GM12878 (cell line): ENCODE results near the gene SEC16A. TPM values are rescaled to one million over a fixed set of nuclear protein-coding genes. Genes with fewer than 3 reads are reported as not detected.

Experiments used
- ATAC-seq: fragments of 200-7000 bp; cut with Tn5 transposase; 3 replicates; pipeline ENCODE4 v1.9.1; 2020; ENCODE audit warnings: mild to moderate bottlenecking, moderate library complexity
- BruUV-seq: library from RNA; stranded (reverse); fragments of 400-500 nt; replicated peaks from 2 replicates; lab custom pipeline; 2021; lab: Mats Ljungman, UMichigan
- CTCF ChIA-PET: fragments of 300-600 bp; sonication (Branson Sonifier 250); formaldehyde crosslinking; extraction: SDS; loops from one replicate; lab custom pipeline; 2021; ENCODE audit warnings: inconsistent platforms; lab: Yijun Ruan, JAX
- POLR2A ChIA-PET: fragments of 350-600 bp; formaldehyde crosslinking; extraction: SDS; loops from one replicate; lab custom pipeline; 2021; ENCODE audit warnings: inconsistent platforms; lab: Charles Lee
- RAD21 ChIA-PET: fragments of 300-600 bp; sonication (Branson Sonifier 250); formaldehyde crosslinking; loops from one replicate; lab custom pipeline; 2023; ENCODE audit warnings: antibody characterized with exemption; ENCODE audit not compliant: unreplicated experiment; lab: Charles Lee
- SMC1A ChIA-PET: fragments of 300-600 bp; sonication (Branson Sonifier 250); formaldehyde crosslinking; loops from one replicate; lab custom pipeline; 2023; ENCODE audit not compliant: unreplicated experiment, uncharacterized antibody; lab: Charles Lee
- DNase-seq: peaks from one replicate; pipeline ENCODE4 v3.0.0-alpha.2; 2011; ENCODE audit warnings: low read depth, low spot score
- FAIRE-seq: peaks from 3 replicates; lab custom pipeline; 2011; peaks lifted over from hg19 to GRCh38; lab: Jason Lieb, UNC
- H2AFZ ChIP-seq: 2 replicates; pipeline ENCODE4 v1.6.0; 2011; ENCODE audit warnings: low read depth, low read length, control low read depth; ENCODE audit not compliant: control insufficient read depth
- H3K27ac ChIP-seq: 2 replicates; pipeline ENCODE4 v1.5.1; 2011; ENCODE audit warnings: control low read depth; ENCODE audit not compliant: control insufficient read depth, insufficient read depth
- H3K27me3 ChIP-seq, 2 experiments: replicated peaks in 1 of 2; 2 replicates each; pipeline versions ENCODE4 v1.6.0 to v1.6.1; 2011; ENCODE audit warnings: low read length in 1 of 2; ENCODE audit not compliant: control insufficient read depth in 2 of 2, insufficient read depth in 2 of 2
- H3K36me3 ChIP-seq, 2 experiments: 2 replicates each; pipeline ENCODE4 v1.5.1; 2011; ENCODE audit warnings: low read length in 1 of 2; ENCODE audit not compliant: control insufficient read depth in 2 of 2, insufficient read depth in 2 of 2
- H3K4me1 ChIP-seq: 2 replicates; pipeline ENCODE4 v1.6.1; 2011; ENCODE audit warnings: mild to moderate bottlenecking, low read length, moderate library complexity, mixed read lengths; ENCODE audit not compliant: control insufficient read depth, insufficient read depth
- H3K4me2 ChIP-seq: 2 replicates; pipeline ENCODE4 v1.6.0; 2011; ENCODE audit warnings: control low read depth; ENCODE audit not compliant: control insufficient read depth, insufficient read depth
- H3K4me3 ChIP-seq: fragments of 200-600 bp; sonication (generic); 2 replicates; pipeline ENCODE4 v1.5.1; 2016
- H3K79me2 ChIP-seq: 2 replicates; pipeline ENCODE4 v1.6.0; 2011; ENCODE audit warnings: low read length; ENCODE audit not compliant: control insufficient read depth, insufficient read depth
- H3K9ac ChIP-seq: 2 replicates; pipeline ENCODE4 v1.8.0; 2011; ENCODE audit warnings: low read length, control low read depth, mixed read lengths; ENCODE audit not compliant: control insufficient read depth, insufficient read depth
- H3K9me3 ChIP-seq: replicated peaks from 3 replicates; pipeline ENCODE4 v1.5.1; 2011; ENCODE audit warnings: mild to moderate bottlenecking, low read length; ENCODE audit not compliant: control insufficient read depth, insufficient read depth
- H4K20me1 ChIP-seq: 2 replicates; pipeline ENCODE4 v1.6.0; 2011; ENCODE audit not compliant: control insufficient read depth, insufficient read depth
- ATF7 ChIP-seq: fragments of 450-650 bp; IDR thresholded peaks from 2 replicates; pipeline ENCODE4 v1.6.1; 2016; ENCODE audit warnings: low read depth, mild to moderate bottlenecking
- BCL11A ChIP-seq: IDR thresholded peaks from 2 replicates; pipeline ENCODE4 v1.6.1; 2011; ENCODE audit warnings: low read depth, low read length
- BHLHE40 ChIP-seq, 2 experiments: fragments of 450-650 bp in 1 of 2; IDR thresholded peaks; 2 replicates each; pipeline ENCODE4 v1.6.1; 2011 to 2017; ENCODE audit warnings: low read depth in 2 of 2, borderline replicate concordance in 1 of 2, improper control_type of control experiment in 1 of 2, low read length in 1 of 2, mild to moderate bottlenecking in 1 of 2
- EZH2 ChIP-seq: IDR thresholded peaks from 2 replicates; pipeline ENCODE4 v1.6.1; 2012; ENCODE audit warnings: low read depth, mild to moderate bottlenecking, control low read depth, inconsistent platforms, low read length, borderline replicate concordance; ENCODE audit not compliant: control insufficient read depth
- MEF2B ChIP-seq: fragments of 450-650 bp; IDR thresholded peaks from 2 replicates; pipeline ENCODE4 v1.6.1; 2018; ENCODE audit warnings: mild to moderate bottlenecking, moderate library complexity; ENCODE audit not compliant: partially characterized antibody, poor library complexity, severe bottlenecking
- NFYB ChIP-seq: IDR thresholded peaks from 2 replicates; pipeline ENCODE4 v1.6.1; 2011; ENCODE audit warnings: low read depth, mild to moderate bottlenecking, low read length, improper control_type of control experiment, moderate library complexity; ENCODE audit not compliant: insufficient read depth
- RAD51 ChIP-seq: fragments of 450-650 bp; IDR thresholded peaks from 2 replicates; pipeline ENCODE4 v1.6.1; 2016; ENCODE audit warnings: moderate library complexity, mild to moderate bottlenecking, inconsistent platforms
- RBBP5 ChIP-seq: fragments of 200-600 bp; sonication (generic); conservative IDR thresholded peaks from 2 replicates; pipeline ENCODE4 v1.6.1; 2016
- SIX5 ChIP-seq: IDR thresholded peaks from 2 replicates; pipeline ENCODE4 v1.6.1; 2011; ENCODE audit warnings: mild to moderate bottlenecking, low read depth, low read length, moderate library complexity; ENCODE audit not compliant: severe bottlenecking
- STAT3 ChIP-seq: IDR thresholded peaks from 2 replicates; pipeline ENCODE4 v1.6.1; 2011; ENCODE audit warnings: low read depth, low read length, improper control_type of control experiment
- TCF12 ChIP-seq: IDR thresholded peaks from 2 replicates; pipeline ENCODE4 v1.6.1; 2011; ENCODE audit warnings: low read depth, mild to moderate bottlenecking, low read length
- WGBS: methylation state at CpG from one replicate; pipeline ENCODE4 v1.1.6; 2016; ENCODE audit warnings: low lambda C conversion rate; ENCODE audit not compliant: insufficient replicate concordance, insufficient coverage; ENCODE audit errors: missing lambda C conversion rate; 5-methylcytosine and 5-hydroxymethylcytosine counted together
- in situ Hi-C: fragments of 300-500 bp; cut with MboI; formaldehyde crosslinking; loops from 9 replicates; pipeline ENCODE4 v1.14.3; 2018; ENCODE audit warnings: mixed read lengths
- intact Hi-C: fragments of 100-400 bp; cut with micrococcal nuclease; formaldehyde crosslinking; loops from one replicate; pipeline ENCODE4 v1.14.2; 2022; ENCODE audit not compliant: unreplicated experiment
- polyA plus RNA-seq, 11 experiments: library from polyadenylated mRNA; depleted of rRNA in 4 of 11; unstranded in 6 of 11; stranded (reverse) in 5 of 11; fragments of >200 nt; fragmentation: Nextera tagmentation in 4 of 11; fragmentation: Illumina TruSeq in 1 of 11; extraction: Ambion mirVana in 4 of 11; extraction: Trizol in 1 of 11; gene quantifications; 1 replicate in 1 of 11; 2 replicates in 10 of 11; pipeline versions ENCODE4 v1.2.1 to v1.2.3, GENCODE V29; 2011 to 2016; ENCODE audit warnings: inconsistent platforms in 2 of 11, missing spikeins in 2 of 11, low read depth in 1 of 11
- total RNA-seq, 4 experiments: library from RNA; depleted of rRNA in 3 of 4; stranded (reverse); fragments of >200 nt in 3 of 4; fragmentation: Illumina TruSeq in 1 of 4; extraction: Trizol in 1 of 4; gene quantifications; 2 replicates each; pipeline versions ENCODE4 v1.2.1 to v1.2.3, GENCODE V29; 2013 to 2021
- TF ChIP-seq, protein P1 (sequence below): fragments of 450-650 bp; IDR thresholded peaks from 2 replicates; pipeline ENCODE4 v1.6.1; 2017; ENCODE audit warnings: mild to moderate bottlenecking, moderate library complexity

SEC16A gene
- total and polyA plus RNA-seq, 10 of the 15 experiments (the other 5 are each of a cell fraction or from before 2014, with no cell fraction given), result 9.9 to 59.1 (median 21.7) TPM

DNA sequence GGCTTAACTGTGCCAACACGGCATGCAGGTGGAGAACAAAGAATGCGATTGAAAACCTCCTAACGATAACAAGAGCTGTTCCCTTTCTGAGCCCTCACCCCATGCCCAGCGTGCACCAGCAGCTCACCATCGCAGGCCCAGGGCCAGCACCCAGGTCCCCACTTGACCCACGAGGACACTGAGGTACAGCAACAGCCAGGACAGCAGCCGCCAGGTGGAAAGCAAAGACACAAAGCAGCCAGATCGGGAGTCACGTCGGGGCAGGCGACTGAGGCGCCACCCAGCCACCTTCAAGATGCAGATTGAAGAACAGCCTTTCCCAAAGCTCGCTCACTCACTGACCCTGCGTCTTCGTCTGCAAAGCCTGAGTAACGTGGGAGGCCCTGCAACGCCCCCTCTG lies 6.9 kb upstream of the SEC16A start:
- Histone ChIP-seq H3K9ac (no peak overlapping the region), H3K27me3 (no peaks in the 10 kb centered on the region), H3K4me2 (no peak overlapping the region), H3K4me3 (no peak overlapping the region), H3K9me3 (no peaks in the 10 kb centered on the region), H3K4me1 (no peaks in the 10 kb centered on the region), H3K36me3 (no peaks in the 10 kb centered on the region), H4K20me1 (no peaks in the 10 kb centered on the region; the same call in 1 of the 2 replicates), H2AFZ (no peak overlapping the region), H3K79me2 (no peaks in the 10 kb centered on the region), H3K27ac (no peak overlapping the region)
- ATAC-seq, result no peak
- DNase-seq, result no peak
- TF ChIP-seq RAD51 (no peak), NFYB (no peak), STAT3 (no peak), MEF2B (no peak), SIX5 (no peak), RBBP5 (no peak), TCF12 (no peak), BHLHE40 (IDR thresholded peaks at IDR 0.05; ENCODE audit: borderline replicate concordance in 1 of 2, low read depth in 2 of 2, low read length in 1 of 2) (no peak), BCL11A (no peak), EZH2 (no peak), ATF7 (no peak)
- TF ChIP-seq, protein P1, sequence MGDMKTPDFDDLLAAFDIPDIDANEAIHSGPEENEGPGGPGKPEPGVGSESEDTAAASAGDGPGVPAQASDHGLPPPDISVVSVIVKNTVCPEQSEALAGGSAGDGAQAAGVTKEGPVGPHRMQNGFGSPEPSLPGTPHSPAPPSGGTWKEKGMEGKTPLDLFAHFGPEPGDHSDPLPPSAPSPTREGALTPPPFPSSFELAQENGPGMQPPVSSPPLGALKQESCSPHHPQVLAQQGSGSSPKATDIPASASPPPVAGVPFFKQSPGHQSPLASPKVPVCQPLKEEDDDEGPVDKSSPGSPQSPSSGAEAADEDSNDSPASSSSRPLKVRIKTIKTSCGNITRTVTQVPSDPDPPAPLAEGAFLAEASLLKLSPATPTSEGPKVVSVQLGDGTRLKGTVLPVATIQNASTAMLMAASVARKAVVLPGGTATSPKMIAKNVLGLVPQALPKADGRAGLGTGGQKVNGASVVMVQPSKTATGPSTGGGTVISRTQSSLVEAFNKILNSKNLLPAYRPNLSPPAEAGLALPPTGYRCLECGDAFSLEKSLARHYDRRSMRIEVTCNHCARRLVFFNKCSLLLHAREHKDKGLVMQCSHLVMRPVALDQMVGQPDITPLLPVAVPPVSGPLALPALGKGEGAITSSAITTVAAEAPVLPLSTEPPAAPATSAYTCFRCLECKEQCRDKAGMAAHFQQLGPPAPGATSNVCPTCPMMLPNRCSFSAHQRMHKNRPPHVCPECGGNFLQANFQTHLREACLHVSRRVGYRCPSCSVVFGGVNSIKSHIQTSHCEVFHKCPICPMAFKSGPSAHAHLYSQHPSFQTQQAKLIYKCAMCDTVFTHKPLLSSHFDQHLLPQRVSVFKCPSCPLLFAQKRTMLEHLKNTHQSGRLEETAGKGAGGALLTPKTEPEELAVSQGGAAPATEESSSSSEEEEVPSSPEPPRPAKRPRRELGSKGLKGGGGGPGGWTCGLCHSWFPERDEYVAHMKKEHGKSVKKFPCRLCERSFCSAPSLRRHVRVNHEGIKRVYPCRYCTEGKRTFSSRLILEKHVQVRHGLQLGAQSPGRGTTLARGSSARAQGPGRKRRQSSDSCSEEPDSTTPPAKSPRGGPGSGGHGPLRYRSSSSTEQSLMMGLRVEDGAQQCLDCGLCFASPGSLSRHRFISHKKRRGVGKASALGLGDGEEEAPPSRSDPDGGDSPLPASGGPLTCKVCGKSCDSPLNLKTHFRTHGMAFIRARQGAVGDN, result no peak
- in situ Hi-C loops, result loop anchor here (5.0 kb wide), 1 partner anchor 138 kb away; no protein-coding TSS in a partner anchor
- BruUV-seq, result no TSS peak
- ChIA-PET POLR2A (no interaction called here), SMC1A (interaction anchor here (1.2 to 7.0 kb wide), 5 partner anchors 62 to 155 kb away, joined by 3 to 60 read pairs (median 14); no protein-coding TSS in a partner anchor), CTCF (interaction anchor here (0.9 to 9.0 kb wide), 7 partner anchors 39 to 154 kb away, joined by 3 to 223 read pairs (median 9); no protein-coding TSS in a partner anchor), RAD21 (interaction anchor here (0.7 to 7.8 kb wide), 4 partner anchors 50 to 144 kb away, joined by 3 to 126 read pairs (median 4); no protein-coding TSS in a partner anchor)
- intact Hi-C loops, result loop anchor here (5.0 kb wide), 2 partner anchors 58 to 198 kb away; partner anchors contain the start of genes AGPAT2 and NOTCH1
- 50% methylated on average over 17 of the region's 17 CpGs for WGBS
- no peak for FAIRE-seq
